Astrocyte of the hippocampus (primary cell): ENCODE data around the gene SMYD3.

Experiments
- DNase-seq: peaks from one replicate; pipeline ENCODE4 v3.0.0; 2011; ENCODE audit warnings: low read depth, low spot score

The SMYD3 gene

DNA sequence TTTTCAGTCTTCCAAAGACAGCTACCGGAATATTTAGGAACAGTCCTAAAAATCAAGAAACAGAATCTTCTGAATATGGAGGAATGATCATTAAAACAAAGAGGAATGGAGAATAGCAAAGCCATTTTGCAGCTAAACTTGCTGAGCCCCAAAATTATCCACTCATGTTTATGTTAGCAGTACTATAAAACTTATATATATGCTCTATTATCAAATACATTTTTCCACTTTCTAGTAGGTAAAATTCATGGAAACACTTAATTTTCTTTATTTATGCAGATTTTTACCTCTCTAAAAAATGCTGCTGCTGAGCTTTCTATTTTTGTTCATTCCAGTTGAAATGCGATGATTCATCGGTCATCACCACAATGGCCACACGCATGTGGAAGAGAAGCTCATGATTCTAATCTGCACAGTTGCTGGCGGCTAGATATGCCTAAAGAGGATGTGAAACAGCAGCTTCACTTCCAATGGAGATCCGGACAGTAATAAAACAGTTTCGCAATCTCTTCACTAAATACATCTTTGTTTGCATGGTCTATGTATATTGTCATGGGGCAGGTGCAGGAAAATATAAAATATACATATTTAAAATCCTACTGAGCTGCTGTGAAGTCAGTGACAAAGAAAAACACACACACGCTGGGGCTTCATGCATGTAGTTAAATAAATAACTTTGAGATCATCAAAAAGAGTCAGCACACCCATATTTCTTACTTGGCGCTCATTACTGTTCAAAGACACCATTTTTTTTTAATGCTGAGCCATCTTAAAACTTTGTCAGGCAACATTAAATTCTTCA, 292.2 kb downstream of the SMYD3 start:
- peak; percentile 88 for DNase-seq

DNA sequence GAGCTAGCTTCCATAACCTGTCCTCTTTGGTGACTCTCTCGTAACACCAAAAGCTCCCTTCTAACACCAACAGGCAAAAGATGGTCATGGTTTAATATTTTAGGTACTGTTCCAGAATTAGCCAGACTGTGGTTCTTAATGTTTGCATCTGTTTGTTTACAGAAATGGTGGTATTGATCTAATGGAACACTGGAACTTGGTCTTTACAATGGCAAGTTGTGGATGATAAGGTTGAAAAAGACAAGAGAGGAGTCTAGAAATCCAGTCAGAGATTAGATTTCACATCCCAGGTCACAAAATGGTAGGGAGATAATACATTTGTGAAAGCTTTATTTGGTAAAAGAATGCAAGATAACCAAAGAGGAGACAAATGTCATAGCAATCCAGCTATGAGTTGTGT, 293.1 kb downstream of the SMYD3 start:
- no peak for DNase-seq

DNA sequence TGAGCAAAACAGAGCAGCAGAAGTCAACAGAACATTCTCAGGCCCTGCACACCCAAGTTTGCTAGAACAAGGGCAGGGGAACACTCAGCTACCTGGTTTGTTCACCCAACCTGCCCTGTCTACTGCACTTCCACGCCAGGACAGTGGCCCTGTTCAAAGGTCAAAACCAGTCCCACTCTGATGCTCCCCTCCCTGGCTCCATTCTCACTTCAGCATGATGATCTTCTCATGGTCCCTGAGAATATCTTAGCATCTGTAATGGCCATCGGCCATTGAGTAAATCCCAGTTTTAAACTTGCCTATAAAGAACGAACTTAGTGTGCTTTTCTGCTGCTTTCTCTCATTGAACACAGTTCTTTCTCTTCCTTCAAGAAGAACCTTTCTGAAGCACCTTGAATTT, 293.6 kb downstream of the SMYD3 start:
- no peak for DNase-seq

DNA sequence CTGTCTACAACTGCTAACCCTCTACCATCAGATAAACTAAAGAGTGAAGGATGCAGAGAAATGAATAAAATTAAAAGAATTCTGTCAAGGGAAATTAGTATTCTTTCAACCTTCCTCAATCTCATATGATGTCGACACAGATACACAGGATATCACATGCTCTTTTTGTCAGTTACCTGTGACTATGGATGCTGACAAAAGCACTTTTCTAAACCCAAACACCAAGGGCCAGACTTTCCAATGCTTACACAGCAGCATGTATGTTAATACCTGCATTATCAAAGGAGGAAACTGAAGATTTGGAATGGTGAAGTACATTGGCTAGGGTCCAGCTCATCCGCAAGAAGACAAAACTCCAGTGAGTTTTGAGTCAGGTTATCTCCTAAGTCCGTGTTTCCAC, 294.0 kb downstream of the SMYD3 start:
- no peak for DNase-seq

DNA sequence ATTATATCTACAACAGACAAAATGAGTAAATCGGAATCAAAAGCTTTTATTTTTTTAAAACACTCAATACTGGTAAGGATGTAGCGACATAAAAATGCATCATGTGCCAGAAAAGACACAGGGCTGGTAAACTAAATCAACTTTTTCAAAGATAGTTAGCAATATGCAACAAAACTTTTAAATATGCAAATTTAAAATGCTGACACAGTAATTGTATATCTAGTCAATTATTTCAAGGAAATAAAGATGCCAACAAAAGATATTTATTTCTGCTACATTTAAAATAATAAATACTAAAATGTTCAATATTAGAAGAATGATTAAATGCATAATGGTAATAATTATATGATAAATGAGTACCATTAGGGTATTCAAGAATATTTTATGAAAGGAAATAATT, 295.1 kb downstream of the SMYD3 start:
- no peak for DNase-seq

DNA sequence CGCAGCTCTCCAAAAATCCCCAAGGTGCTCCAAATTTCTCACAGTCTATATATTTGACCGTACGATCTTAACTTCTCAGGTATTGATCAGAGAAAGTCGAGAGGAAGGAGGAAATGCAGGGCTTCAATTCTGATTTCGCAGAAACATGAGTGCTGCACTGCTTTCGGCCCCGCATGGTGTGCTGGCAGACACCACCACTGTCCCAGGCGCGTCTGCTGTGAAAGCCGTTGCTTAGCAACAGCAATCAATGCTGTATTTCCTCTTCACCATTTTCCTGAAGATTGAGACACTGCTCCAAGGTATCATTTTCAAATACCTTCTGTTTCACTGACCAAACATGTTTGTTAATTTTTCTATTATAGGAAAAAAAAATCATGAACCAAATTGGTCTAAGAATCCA, 296.3 kb downstream of the SMYD3 start:
- no peak for DNase-seq

DNA sequence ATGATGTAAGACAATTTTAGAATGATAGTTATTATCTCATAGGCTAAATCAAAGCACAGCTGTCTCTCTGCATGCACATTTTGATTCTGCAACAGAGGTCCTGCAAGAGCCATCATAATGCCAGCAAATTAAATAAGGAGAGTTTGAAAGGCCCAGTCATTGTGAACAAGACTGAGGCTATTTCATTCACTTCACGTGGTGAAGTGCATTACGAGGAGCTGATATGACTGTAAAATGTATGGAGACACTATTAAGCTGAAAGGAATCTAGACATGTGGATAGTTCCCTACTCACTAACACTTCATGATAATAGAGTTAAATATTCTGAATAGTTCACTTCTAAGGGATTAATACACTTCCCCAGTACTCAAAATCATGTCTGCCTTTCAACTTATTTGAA, 299.0 kb downstream of the SMYD3 start:
- no peak for DNase-seq

DNA sequence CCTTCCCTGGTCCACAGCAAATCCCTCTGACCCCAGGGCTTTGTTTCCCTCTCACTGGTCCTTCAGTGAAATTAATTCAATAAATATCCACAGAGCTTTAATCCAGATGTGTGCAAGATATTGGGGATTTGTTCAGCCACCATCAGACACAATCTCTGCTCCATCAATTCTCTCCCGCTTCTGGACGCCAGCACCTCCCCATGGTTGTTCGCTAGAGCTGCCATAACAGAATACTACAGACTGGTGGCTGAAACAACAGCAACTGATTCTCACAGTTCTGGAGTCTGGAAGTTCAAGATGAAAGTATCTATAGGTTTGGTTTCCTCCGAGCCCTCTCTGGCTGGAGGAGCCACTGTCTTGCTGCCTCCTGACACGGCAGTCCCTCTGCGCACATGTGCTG, 303.9 kb downstream of the SMYD3 start:
- DNase-seq = no peak

DNA sequence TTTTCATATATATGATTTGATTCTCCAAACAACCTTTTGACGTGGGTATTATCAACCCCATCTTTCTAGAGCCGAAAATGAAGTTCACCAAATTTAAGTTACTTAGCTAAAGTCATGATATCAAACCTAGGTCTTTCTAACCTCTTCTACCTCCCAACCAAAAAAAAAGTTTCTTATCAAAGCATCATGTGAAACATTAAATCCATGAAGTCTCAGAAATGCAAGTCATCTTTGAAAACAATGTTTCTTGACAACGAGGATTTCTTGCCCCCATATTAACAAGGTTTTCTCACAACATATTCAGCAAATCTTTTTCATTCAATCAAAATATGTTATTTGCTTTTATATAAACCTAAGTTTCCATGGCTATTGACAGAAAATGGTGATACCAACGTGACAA, 306.3 kb downstream of the SMYD3 start:
- DNase-seq = no peak

DNA sequence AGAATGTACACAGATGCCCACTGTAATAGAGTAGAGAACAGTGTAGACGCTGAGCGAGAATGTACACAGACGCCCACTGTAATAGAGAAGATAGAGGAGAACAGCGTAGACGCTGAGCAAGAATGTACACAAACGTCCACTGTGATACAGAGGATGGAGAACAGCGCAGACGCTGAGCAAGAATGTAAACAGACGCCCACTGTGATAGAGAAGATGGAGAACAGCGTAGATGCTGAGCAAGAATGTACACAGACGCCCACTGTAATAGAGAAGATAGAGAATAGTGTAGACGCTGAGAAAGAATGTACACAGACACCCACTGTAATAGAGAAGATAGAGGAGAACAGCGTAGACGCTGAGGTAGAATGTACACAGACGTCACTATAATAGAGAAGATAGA, 306.9 kb downstream of the SMYD3 start:
- DNase-seq = no peak

DNA sequence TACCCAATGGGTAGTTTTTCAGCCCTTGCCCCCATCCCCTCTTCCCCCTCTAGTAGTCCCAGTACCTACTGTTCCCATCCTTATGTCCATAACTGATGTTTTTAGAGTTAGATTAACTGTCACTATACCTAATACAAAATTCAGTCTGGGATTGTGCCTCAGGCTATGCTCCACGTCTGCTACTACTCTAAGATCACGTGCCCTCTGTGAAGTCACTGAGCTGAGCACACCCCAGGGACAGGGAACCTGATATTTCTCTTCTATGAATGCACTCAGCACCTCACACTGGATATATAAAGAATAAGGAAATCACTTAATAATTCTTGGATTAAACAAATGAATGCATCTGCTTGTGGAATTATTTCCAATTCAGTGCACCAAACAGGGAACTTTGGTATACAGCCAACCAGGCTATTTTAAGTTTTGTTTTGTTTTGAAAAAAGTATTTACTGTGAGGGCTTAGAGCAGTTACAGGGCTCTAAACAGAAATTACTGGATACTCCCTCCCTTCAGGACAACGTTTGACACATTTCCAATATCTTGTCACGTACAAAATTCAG, 307.9 kb downstream of the SMYD3 start:
- peak; percentile 17 for DNase-seq

DNA sequence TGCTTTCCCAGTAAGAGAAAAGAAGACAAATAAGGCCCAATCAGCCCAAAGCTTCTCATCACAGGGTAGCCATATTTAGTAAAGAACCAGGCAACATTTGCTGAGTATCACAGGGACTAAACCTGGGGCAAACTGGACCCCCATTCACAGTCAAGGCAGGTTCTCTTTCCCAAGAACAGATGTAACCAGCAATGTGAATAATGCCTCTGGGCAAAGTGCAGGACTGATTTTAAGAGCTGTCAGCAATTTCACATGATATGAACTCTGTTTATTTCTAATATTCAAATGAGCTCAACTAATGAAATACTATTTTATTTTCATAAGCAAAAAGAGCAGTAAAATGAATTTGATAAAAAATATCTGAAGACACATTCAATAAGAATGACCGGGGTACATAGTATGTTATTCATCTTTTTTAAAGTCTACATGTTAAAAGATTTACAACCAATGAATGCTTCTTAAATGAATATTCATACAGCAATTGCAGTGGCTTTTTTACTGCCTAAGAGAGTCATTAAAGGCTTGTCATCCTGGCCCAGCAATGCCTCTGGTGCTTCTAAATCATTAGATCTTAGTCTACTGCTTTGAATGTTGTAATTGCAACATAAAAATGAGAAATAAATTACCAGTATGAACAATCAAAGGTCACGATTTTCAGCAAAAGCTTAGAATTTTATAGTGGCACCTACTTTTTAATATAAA, 308.8 kb downstream of the SMYD3 start:
- no peak for DNase-seq

DNA sequence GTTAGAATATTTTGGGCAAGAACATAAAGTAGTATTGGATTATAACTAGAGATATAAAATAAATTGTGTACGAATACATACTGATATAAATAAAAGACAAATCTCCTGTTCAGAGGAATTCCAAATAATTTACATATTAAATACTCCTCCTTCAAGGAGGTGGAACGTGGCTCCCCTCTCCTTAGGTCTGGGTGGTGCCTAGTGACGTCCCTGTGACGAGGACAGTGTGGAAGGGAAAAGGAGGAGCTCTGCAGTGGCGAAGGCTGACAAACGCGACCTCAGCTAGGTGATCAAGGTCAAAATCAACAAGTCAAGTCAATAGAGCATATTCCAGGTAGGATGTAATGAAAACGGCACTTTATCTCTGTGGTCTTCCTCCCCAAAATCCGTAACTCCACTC, 310.0 kb downstream of the SMYD3 start:
- no peak for DNase-seq

DNA sequence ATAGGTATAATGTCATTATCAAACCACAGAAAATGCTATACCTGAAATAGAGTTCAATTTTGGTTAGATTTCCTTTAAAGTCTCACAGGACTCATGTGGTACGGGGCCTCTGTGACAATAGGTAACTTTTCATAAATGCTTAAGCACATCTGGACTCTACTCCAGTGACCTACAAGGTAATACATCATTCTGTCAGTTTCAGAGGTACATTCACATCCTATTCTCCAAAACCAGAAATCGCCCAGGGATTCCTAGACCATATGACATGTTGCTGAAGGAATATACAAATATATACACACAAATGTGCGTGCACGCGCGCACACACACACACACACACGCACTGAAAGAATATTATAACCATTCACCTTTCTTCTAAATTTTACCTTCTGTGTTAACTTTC, 311.8 kb downstream of the SMYD3 start:
- no peak for DNase-seq

DNA sequence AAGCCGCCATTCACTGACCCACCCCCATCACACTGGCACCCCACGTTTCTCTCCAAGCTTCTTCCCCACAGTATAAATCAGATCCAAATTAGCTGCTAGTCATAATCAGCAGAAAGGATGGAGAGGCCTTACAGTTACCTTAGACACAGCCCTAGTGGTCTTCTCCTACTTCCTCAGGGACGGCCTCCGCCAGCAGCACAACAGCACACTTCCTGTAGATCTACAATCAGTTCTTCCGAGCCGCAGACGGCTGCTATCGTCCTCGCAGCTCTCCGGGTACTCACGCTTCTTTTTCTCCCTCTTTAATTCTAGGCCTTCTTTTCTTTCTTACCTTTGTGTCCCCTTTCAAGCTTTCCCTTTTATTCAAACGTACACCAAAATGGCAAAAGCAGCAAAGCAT, 313.5 kb downstream of the SMYD3 start:
- no peak for DNase-seq

DNA sequence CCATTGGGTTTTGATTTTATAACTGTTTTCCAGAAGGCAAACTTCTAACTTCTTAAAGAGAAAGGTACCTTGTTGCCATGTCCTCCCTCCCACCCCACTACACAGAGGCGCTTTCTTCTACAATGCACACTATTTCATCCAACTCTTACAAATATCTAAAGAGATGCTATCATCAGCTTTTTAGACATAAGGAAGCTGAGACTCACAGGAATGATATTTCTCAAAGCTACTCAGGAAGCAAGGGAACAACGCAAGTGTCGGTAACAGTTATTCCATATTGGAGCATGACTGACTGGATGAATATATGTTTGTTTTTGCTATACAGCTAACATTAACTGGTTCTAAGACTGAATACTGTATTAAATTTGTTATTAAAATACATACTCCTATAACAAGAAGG, 318.0 kb downstream of the SMYD3 start:
- no peak for DNase-seq

DNA sequence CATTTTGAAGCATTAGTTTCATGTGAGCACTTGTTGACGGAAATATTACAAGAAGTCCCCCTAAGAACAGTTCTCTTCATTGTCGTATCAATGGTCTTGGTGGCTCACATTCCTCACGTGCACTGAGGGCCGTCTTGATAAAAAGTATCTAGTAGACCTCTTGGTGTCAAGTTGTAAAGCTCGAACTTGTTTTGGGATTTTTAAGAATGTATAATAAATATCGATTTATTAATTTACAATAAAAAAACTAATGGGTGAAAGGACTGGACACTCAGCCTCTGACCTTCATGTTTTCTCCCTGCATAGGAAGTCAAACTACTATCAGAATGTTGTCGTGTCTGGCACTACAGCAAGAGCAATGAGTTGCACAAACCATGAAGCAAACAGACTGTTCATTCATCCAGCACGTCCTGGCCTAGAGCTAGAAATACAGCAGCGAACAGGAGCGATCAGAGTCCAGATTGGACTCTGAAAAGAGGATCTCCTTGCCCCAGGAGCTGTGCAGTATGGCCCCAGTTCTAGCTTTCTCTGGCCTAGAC, 319.2 kb downstream of the SMYD3 start:
- no peak for DNase-seq

DNA sequence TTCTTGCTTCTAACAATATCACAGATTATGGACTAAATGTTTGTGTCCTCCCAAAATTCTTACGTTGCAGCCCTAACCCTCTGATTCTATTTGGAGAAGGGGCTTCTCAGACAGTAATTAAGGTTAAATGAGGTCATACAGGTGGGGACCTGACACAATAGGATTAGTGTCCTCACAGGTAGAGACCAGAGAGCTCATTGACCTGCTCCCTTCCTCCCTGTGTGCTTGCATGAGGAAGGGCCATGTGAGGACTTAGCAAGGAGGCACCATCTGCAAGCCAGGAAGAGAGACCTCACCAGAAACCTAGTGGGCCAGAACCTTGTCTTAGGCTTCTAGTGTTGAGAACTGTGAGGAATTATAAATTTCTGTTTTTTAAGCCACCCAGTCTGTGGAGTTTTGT, 322.6 kb downstream of the SMYD3 start:
- DNase-seq = no peak

DNA sequence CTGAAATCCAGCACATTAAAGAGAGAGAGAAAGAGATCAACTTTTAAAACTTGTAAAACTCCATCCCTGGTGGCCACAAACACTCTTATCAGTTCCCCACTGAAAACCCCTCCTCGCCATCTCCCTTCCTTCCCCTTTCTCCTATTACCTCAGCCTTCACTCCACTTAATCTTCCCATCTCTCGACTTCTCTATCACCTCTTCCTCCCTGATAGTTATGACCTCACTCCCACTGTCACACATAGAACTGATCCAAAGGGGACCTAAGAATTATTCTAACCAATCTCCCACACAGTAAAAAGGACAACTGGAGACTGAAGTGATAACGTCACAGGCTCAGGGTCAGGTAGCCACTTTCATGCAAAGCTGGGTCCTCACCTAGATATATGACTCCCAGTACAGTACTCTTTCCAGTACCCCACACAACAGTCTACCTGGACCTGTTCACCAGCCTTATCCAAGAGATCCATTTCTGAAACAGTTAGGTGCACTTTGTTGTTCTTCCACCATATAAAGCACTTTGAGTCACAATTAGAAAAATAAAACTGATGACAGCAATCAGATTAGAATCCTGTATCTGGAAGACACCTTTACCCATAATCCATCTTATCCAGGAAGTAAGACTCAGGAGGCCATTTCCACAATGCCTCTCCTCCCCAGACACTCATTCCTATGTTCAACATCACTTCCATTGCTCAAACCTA, 324.8 kb downstream of the SMYD3 start:
- no peak for DNase-seq

DNA sequence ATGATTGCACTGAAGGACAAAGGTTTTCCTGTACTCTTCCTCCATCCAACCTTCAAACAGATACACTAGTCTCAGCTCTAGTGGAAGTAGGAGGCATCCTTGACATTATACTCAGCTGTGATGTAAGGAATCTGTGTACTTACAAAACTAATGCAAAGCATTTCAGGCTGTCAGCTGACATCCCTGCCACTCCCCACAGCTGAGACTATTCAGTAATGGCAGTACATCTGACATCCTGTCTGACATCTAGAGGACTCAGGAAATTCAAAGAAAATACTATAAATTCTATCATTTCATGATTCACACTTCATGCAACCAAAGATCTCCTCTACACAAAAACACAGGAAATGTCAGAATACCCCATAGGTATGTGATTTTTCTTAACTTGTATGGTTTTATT, 325.8 kb downstream of the SMYD3 start:
- DNase-seq = no peak

DNA sequence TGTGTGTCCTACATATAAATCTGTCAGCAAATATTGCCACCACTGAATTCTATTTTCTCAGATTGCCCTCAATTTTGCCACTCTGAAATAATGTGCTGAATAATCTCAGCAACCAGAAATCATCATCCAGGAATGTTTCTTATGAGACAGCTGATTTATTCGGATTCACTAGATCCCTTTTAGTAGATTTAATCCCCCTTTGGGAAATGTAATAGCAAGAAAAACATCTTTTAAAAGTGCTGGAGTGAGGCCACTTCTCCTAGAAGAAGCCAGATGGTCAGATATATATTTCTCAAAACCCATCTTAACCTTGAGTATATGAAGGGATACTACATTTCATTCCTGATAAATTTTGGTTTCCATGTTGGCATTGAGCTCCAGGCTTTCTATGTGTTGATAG, 327.7 kb downstream of the SMYD3 start:
- DNase-seq = no peak

DNA sequence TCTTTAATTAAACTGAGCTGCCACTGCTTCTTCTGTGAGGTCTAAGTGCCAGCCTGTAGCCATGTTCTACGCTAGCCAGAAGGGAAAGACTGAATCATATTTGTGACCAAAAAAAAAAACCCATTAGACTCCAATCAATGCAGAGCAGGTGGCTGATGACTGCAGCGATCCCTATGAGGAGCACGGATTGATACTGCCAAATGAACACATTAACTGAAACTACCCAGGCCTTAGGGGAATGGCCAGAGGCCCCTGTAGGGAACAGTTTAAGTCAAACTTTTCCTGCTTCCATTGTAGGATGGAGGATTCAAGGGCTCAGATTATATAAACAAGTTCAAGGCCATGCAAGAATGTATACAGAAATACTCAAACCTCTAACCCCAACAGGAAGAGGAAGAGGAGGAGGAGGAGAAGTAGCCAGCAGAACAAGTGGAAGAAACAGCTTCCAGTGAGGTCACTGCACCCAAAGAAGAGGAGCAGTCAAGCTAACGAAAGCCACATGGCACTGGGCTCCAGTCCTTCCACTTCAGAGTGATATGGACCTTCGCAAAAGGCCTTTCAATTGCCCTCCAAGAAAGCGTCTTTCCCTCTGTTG, 328.3 kb downstream of the SMYD3 start:
- DNase-seq = no peak
